ENCODE measurements around the gene RIOK1.

- TF ChIP-seq CTCF (IDR thresholded peaks at IDR 0.05) (no peak), POLR2A (IDR thresholded peaks at IDR 0.05) (no peak), POLR2AphosphoS5 (IDR thresholded peaks at IDR 0.05) (no peak), EP300 (IDR thresholded peaks at IDR 0.05) (no peak)
Measured at GRCh38 chr6:7467007-7467897, 77.6 kb downstream of the RIOK1 start.
